ENCODE measurements around the gene OOSP2. TPM values are rescaled to one million over a fixed set of nuclear protein-coding genes. Genes with fewer than 3 reads are reported as not detected.

The OOSP2 gene
- total RNA-seq, 1 experiment from 2014 or later: not detected

- POLR2A ChIA-PET: no interaction called here
- Mint-ChIP-seq H3K4me1 (ENCODE audit: low read depth, unreplicated experiment) (no peaks in the 10 kb centered on the region), H3K27me3 (ENCODE audit: insufficient read depth, unreplicated experiment) (peaks cover 2% of the 10 kb centered on the region), H3K36me3 (ENCODE audit: insufficient read depth, unreplicated experiment) (no peaks in the 10 kb centered on the region), H3K9me3 (ENCODE audit: unreplicated experiment) (no peaks in the 10 kb centered on the region), H3K4me3 (ENCODE audit: unreplicated experiment) (no peak overlapping the region), H3K27ac (ENCODE audit: unreplicated experiment) (no peak overlapping the region)
- no peaks in the 10 kb centered on the region for H3K9me3 ChIP-seq
- CTCF ChIA-PET: no interaction called here
- no peaks in the 10 kb centered on the region for H3K36me3 ChIP-seq (ENCODE audit: control insufficient read depth, insufficient read depth, low read length)
- DNase-seq: no peak
- no peak overlapping the region for H3K4me3 ChIP-seq (ENCODE audit: low read depth, low read length)
- H3K27me3 ChIP-seq (replicated peaks; ENCODE audit: control insufficient read depth, insufficient read depth, low read length): no peaks in the 10 kb centered on the region; the same call in 1 of the 2 replicates
- intact Hi-C loops (cut with micrococcal nuclease; ENCODE audit: unreplicated experiment): no loop called here
- H3K4me1 ChIP-seq: no peaks in the 10 kb centered on the region
- BruUV-seq (replicated peaks): no TSS peak
- TF ChIP-seq CTCF (IDR thresholded peaks at IDR 0.05; ENCODE audit: insufficient read depth in 1 of 2, low read depth in 1 of 2, low read length in 1 of 2, severe bottlenecking in 1 of 2, unreplicated experiment in 1 of 2): no peak
Measured at GRCh38 chr11:59997800-59998199, 42.4 kb upstream of the OOSP2 start.

- H3K9me3 ChIP-seq: no peaks in the 10 kb centered on the region
- BruUV-seq (replicated peaks): no TSS peak
- ChIA-PET POLR2A (no interaction called here), CTCF (no interaction called here)
- H3K27me3 ChIP-seq (replicated peaks; ENCODE audit: control insufficient read depth, insufficient read depth, low read length): no peaks in the 10 kb centered on the region; the same call in 1 of the 2 replicates
- Mint-ChIP-seq H3K36me3 (ENCODE audit: insufficient read depth, unreplicated experiment) (no peaks in the 10 kb centered on the region), H3K4me1 (ENCODE audit: low read depth, unreplicated experiment) (no peaks in the 10 kb centered on the region), H3K4me3 (ENCODE audit: unreplicated experiment) (no peak overlapping the region), H3K27me3 (ENCODE audit: insufficient read depth, unreplicated experiment) (peaks cover 2% of the 10 kb centered on the region), H3K27ac (ENCODE audit: unreplicated experiment) (no peak overlapping the region), H3K9me3 (ENCODE audit: unreplicated experiment) (no peaks in the 10 kb centered on the region)
- intact Hi-C loops (cut with micrococcal nuclease; ENCODE audit: unreplicated experiment): no loop called here
- H3K36me3 ChIP-seq (ENCODE audit: control insufficient read depth, insufficient read depth, low read length): no peaks in the 10 kb centered on the region
- no peak for TF ChIP-seq CTCF (IDR thresholded peaks at IDR 0.05; ENCODE audit: insufficient read depth in 1 of 2, low read depth in 1 of 2, low read length in 1 of 2, severe bottlenecking in 1 of 2, unreplicated experiment in 1 of 2)
- H3K4me3 ChIP-seq (ENCODE audit: low read depth, low read length): no peak overlapping the region
- H3K4me1 ChIP-seq: no peaks in the 10 kb centered on the region
- no peak for DNase-seq
Measured at GRCh38 chr11:59999691-60000090, 40.5 kb upstream of the OOSP2 start.

GRCh38 chr11:60003729-60004128, 36.5 kb upstream of the OOSP2 start:
- no peak overlapping the region for H3K4me3 ChIP-seq (ENCODE audit: low read depth, low read length)
- POLR2A ChIA-PET: no interaction called here
- Mint-ChIP-seq H3K4me3 (ENCODE audit: unreplicated experiment) (no peak overlapping the region), H3K27me3 (ENCODE audit: insufficient read depth, unreplicated experiment) (no peaks in the 10 kb centered on the region), H3K9me3 (ENCODE audit: unreplicated experiment) (no peaks in the 10 kb centered on the region), H3K36me3 (ENCODE audit: insufficient read depth, unreplicated experiment) (no peaks in the 10 kb centered on the region), H3K27ac (ENCODE audit: unreplicated experiment) (no peak overlapping the region), H3K4me1 (ENCODE audit: low read depth, unreplicated experiment) (no peaks in the 10 kb centered on the region)
- H3K36me3 ChIP-seq (ENCODE audit: control insufficient read depth, insufficient read depth, low read length): no peaks in the 10 kb centered on the region
- no peaks in the 10 kb centered on the region; the same call in 1 of the 2 replicates for H3K27me3 ChIP-seq (replicated peaks; ENCODE audit: control insufficient read depth, insufficient read depth, low read length)
- BruUV-seq (replicated peaks): no TSS peak
- H3K9me3 ChIP-seq: no peaks in the 10 kb centered on the region
- intact Hi-C loops (cut with micrococcal nuclease; ENCODE audit: unreplicated experiment): no loop called here
- CTCF ChIA-PET: no interaction called here
- DNase-seq: no peak
- no peak for TF ChIP-seq CTCF (IDR thresholded peaks at IDR 0.05; ENCODE audit: insufficient read depth in 1 of 2, low read depth in 1 of 2, low read length in 1 of 2, severe bottlenecking in 1 of 2, unreplicated experiment in 1 of 2)
- H3K4me1 ChIP-seq: no peaks in the 10 kb centered on the region

All from Caco-2 (cell line).